ENCODE results near the gene SHISA5.

DNA sequence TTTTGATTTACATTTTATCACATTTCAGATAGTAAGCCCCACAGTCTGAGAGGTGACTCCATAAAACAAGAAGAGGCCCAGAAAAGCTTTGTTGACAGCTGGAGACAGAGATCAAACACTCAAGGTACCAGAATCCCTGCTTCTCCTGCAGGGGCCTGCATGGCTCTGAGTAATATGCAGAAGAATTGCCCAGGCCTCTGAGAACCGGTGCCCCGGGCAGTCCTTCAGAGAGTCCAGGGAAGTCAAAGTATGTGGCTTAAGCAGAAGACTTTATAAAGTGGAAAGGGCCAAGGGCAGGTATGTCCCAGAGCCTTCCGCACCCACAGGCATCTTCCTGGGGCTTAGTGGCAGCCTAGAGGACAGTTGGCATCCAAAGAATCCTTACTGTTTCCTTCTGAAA lies 44.6 kb downstream of the SHISA5 start:
- TF ChIP-seq, protein P1, sequence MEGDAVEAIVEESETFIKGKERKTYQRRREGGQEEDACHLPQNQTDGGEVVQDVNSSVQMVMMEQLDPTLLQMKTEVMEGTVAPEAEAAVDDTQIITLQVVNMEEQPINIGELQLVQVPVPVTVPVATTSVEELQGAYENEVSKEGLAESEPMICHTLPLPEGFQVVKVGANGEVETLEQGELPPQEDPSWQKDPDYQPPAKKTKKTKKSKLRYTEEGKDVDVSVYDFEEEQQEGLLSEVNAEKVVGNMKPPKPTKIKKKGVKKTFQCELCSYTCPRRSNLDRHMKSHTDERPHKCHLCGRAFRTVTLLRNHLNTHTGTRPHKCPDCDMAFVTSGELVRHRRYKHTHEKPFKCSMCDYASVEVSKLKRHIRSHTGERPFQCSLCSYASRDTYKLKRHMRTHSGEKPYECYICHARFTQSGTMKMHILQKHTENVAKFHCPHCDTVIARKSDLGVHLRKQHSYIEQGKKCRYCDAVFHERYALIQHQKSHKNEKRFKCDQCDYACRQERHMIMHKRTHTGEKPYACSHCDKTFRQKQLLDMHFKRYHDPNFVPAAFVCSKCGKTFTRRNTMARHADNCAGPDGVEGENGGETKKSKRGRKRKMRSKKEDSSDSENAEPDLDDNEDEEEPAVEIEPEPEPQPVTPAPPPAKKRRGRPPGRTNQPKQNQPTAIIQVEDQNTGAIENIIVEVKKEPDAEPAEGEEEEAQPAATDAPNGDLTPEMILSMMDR (IDR thresholded peaks at IDR 0.05) = no peak
- no peak for TF ChIP-seq EZH2 (IDR thresholded peaks at IDR 0.05; ENCODE audit: borderline replicate concordance, insufficient read depth, low read depth, low read length, poor library complexity, severe bottlenecking)

Measured in B cell (primary cell).